WTC11 (cell line): ENCODE data around the gene SLX4. TPM values are rescaled to one million over a fixed set of nuclear protein-coding genes. Genes with fewer than 3 reads are reported as not detected.

Experiments used
- ATAC-seq: fragments of 200-7000 bp; cut with Tn5 transposase; 2 replicates; pipeline ENCODE4 v1.10.0; 2021; ENCODE audit warnings: mild to moderate bottlenecking, moderate library complexity
- CTCF ChIA-PET: fragments of 300-600 bp; sonication (Branson Sonifier 250); formaldehyde crosslinking; loops from one replicate; lab custom pipeline; 2021; ENCODE audit warnings: antibody characterized with exemption; lab: Charles Lee
- POLR2A ChIA-PET: fragments of 350-600 bp; sonication (Branson Sonifier 250); formaldehyde crosslinking; loops from one replicate; lab custom pipeline; 2021; ENCODE audit warnings: antibody characterized with exemption; lab: Charles Lee
- DNase-seq: peaks from one replicate; pipeline ENCODE4 v3.0.0; 2021; ENCODE audit warnings: low spot score
- H3K27ac Mint-ChIP-seq: 2 replicates; pipeline ENCODE4 v1.8.0; 2021; ENCODE audit warnings: mixed read lengths
- H3K27me3 Mint-ChIP-seq: 2 replicates; pipeline ENCODE4 v1.8.0; 2021; ENCODE audit warnings: low read depth, mild to moderate bottlenecking, moderate library complexity, mixed read lengths
- H3K36me3 Mint-ChIP-seq: 2 replicates; pipeline ENCODE4 v1.8.0; 2021; ENCODE audit warnings: mixed read lengths
- H3K4me1 Mint-ChIP-seq: 2 replicates; pipeline ENCODE4 v1.8.0; 2022; ENCODE audit warnings: mixed read lengths
- H3K4me3 Mint-ChIP-seq: 2 replicates; pipeline ENCODE4 v1.8.0; 2021; ENCODE audit warnings: mild to moderate bottlenecking, moderate library complexity, mixed read lengths
- H3K9me3 Mint-ChIP-seq: 2 replicates; pipeline ENCODE4 v1.8.0; 2021; ENCODE audit warnings: mixed read lengths
- ATF6 ChIP-seq: sonication (generic); formaldehyde crosslinking; IDR thresholded peaks from 2 replicates; pipeline ENCODE4 v1.8.1; 2023; ENCODE audit warnings: mild to moderate bottlenecking, missing genetic modification reagents
- CTCF ChIP-seq: fragments of 200-600 bp; IDR thresholded peaks from 2 replicates; pipeline ENCODE4 v1.8.0; 2022; ENCODE audit warnings: antibody characterized with exemption
- ELF4 ChIP-seq: sonication (generic); formaldehyde crosslinking; IDR thresholded peaks from 2 replicates; pipeline ENCODE4 v1.8.1; 2022; ENCODE audit warnings: low read depth, mild to moderate bottlenecking, moderate library complexity, missing genetic modification reagents
- FOXP4 ChIP-seq: sonication (generic); formaldehyde crosslinking; IDR thresholded peaks from 2 replicates; pipeline ENCODE4 v1.8.0; 2022; ENCODE audit warnings: mild to moderate bottlenecking, missing genetic modification reagents
- GABPB1 ChIP-seq: sonication (generic); formaldehyde crosslinking; IDR thresholded peaks from 2 replicates; pipeline ENCODE4 v1.8.1; 2023; ENCODE audit warnings: mild to moderate bottlenecking, missing genetic modification reagents
- NFATC4 ChIP-seq: fragments of 250-450 bp; sonication (Bioruptor Pico); IDR thresholded peaks from 2 replicates; pipeline ENCODE4 v1.9.0; 2021; ENCODE audit warnings: mild to moderate bottlenecking
- NFYB ChIP-seq: sonication (generic); formaldehyde crosslinking; conservative IDR thresholded peaks from 2 replicates; pipeline ENCODE4 v1.8.0; 2022; ENCODE audit warnings: low read depth, missing genetic modification reagents
- RELA ChIP-seq: sonication (generic); formaldehyde crosslinking; IDR thresholded peaks from 2 replicates; pipeline ENCODE4 v1.8.1; 2022; ENCODE audit warnings: missing genetic modification reagents, mild to moderate bottlenecking, borderline replicate concordance
- SOX15 ChIP-seq: fragments of 250-450 bp; sonication (Bioruptor Pico); IDR thresholded peaks from 2 replicates; pipeline ENCODE4 v1.9.0; 2021; ENCODE audit warnings: mild to moderate bottlenecking
- USF1 ChIP-seq: sonication (generic); formaldehyde crosslinking; IDR thresholded peaks from 2 replicates; pipeline ENCODE4 v1.8.0; 2022; ENCODE audit warnings: mild to moderate bottlenecking, missing genetic modification reagents
- USF2 ChIP-seq: sonication (generic); formaldehyde crosslinking; IDR thresholded peaks from 2 replicates; pipeline ENCODE4 v1.8.1; 2023; ENCODE audit warnings: mild to moderate bottlenecking, missing genetic modification reagents, moderate library complexity
- ZNF121 ChIP-seq: sonication (generic); formaldehyde crosslinking; IDR thresholded peaks from 2 replicates; pipeline ENCODE4 v1.8.0; 2023; ENCODE audit warnings: missing genetic modification reagents
- ZNF317 ChIP-seq: sonication (generic); formaldehyde crosslinking; IDR thresholded peaks from 2 replicates; pipeline ENCODE4 v1.8.1; 2023; ENCODE audit warnings: low read depth, mild to moderate bottlenecking, moderate library complexity, missing genetic modification reagents, borderline replicate concordance
- ZNF423 ChIP-seq: fragments of 250-450 bp; sonication (Bioruptor Pico); IDR thresholded peaks from 2 replicates; pipeline ENCODE4 v2.1.2; 2022; ENCODE audit warnings: mild to moderate bottlenecking, moderate library complexity
- ZNF512 ChIP-seq: sonication (generic); formaldehyde crosslinking; IDR thresholded peaks from 2 replicates; pipeline ENCODE4 v1.8.1; 2022; ENCODE audit warnings: missing genetic modification reagents, borderline replicate concordance
- total RNA-seq: library from RNA; stranded (reverse); gene quantifications from 3 replicates; pipeline ENCODE4 v1.2.3, GENCODE V29; 2021

SLX4 gene
- total RNA-seq, 1 experiment from 2014 or later, result 16.7 TPM

- Mint-ChIP-seq H3K9me3 (peaks cover 17% of the 10 kb centered on the region), H3K27ac (no peak overlapping the region), H3K4me3 (no peak overlapping the region)
- ChIA-PET CTCF (no interaction called here), POLR2A (interaction anchor here (0.6 kb wide), 1 partner anchor 446 kb away, joined by 4 read pairs; no protein-coding TSS in a partner anchor)
- no peak for ATAC-seq
- TF ChIP-seq SOX15 (no peak), ELF4 (no peak), ZNF423 (CRISPR knock-in tag) (no peak), ZNF121 (CRISPR knock-in tag) (no peak), RELA (CRISPR knock-in tag) (no peak)
- TF ChIP-seq, all 79 proteins: peak for 0
- no peaks in the 10 kb centered on the region for H3K36me3 Mint-ChIP-seq
- H3K27me3 Mint-ChIP-seq, result peaks cover 33% of the 10 kb centered on the region
- DNase-seq, result no peak
- peaks cover 20% of the 10 kb centered on the region for H3K4me1 Mint-ChIP-seq
Measured at GRCh38 chr16:3548859-3549258, 62.5 kb downstream of the SLX4 start.

GRCh38 chr16:3548445-3548844, 63.0 kb downstream of the SLX4 start:
- H3K27me3 Mint-ChIP-seq, result peaks cover 33% of the 10 kb centered on the region
- no peak overlapping the region for H3K27ac Mint-ChIP-seq
- POLR2A ChIA-PET, result no interaction called here
- CTCF ChIA-PET, result no interaction called here
- H3K4me1 Mint-ChIP-seq, result peaks cover 16% of the 10 kb centered on the region
- DNase-seq (no peak), ATAC-seq (no peak)
- H3K36me3 Mint-ChIP-seq, result no peaks in the 10 kb centered on the region
- TF ChIP-seq SOX15, result no peak
- no peak overlapping the region for H3K4me3 Mint-ChIP-seq
- peaks cover 17% of the 10 kb centered on the region for H3K9me3 Mint-ChIP-seq

- Mint-ChIP-seq H3K4me1 (peaks cover 5% of the 10 kb centered on the region), H3K9me3 (peaks cover 15% of the 10 kb centered on the region), H3K27me3 (peaks cover 24% of the 10 kb centered on the region), H3K36me3 (no peaks in the 10 kb centered on the region), H3K27ac (no peak overlapping the region), H3K4me3 (no peak overlapping the region)
- ATAC-seq (no peak), DNase-seq (no peak)
- ChIA-PET POLR2A (no interaction called here), CTCF (interaction anchor here (0.5 kb wide), 1 partner anchor 81 kb away, joined by 3 read pairs; no protein-coding TSS in a partner anchor)
- TF ChIP-seq USF1 (CRISPR knock-in tag) (no peak), FOXP4 (CRISPR knock-in tag) (no peak), USF2 (CRISPR knock-in tag) (no peak), NFATC4 (no peak), NFYB (no peak), GABPB1 (CRISPR knock-in tag) (no peak)
Measured at GRCh38 chr16:3546986-3547682, 64.3 kb downstream of the SLX4 start.

GRCh38 chr16:3542601-3543373, 68.6 kb downstream of the SLX4 start:
- peaks cover 8% of the 10 kb centered on the region for H3K4me1 Mint-ChIP-seq
- TF ChIP-seq ZNF512 (CRISPR knock-in tag) (no peak), FOXP4 (CRISPR knock-in tag) (no peak), ATF6 (no peak), ZNF317 (CRISPR knock-in tag) (no peak), CTCF (no peak)

More at GRCh38 chr16:3542601-3543373, 68.6 kb downstream of the SLX4 start:
- ChIA-PET POLR2A (interaction anchor here (0.6 kb wide), 1 partner anchor 31 kb away, joined by 4 read pairs; no protein-coding TSS in a partner anchor), CTCF (no interaction called here)
- no peak for DNase-seq
- H3K27me3 Mint-ChIP-seq, result no peaks in the 10 kb centered on the region
- no peak; the same call in 1 of the 2 replicates for ATAC-seq
- H3K9me3 Mint-ChIP-seq, result no peaks in the 10 kb centered on the region
- 0 out of 2 replicates have a peak, but pooled peaks cover 4% of the 10 kb centered on the region for H3K36me3 Mint-ChIP-seq
- no peak overlapping the region for H3K27ac Mint-ChIP-seq
- H3K4me3 Mint-ChIP-seq, result no peak overlapping the region
